ENCODE data around the gene MAP2K5. TPM values are rescaled to one million over a fixed set of nuclear protein-coding genes. Genes with fewer than 3 reads are reported as not detected.

Gene MAP2K5
- polyA plus RNA-seq, 2 of the 4 experiments (the other 2 are of a cell fraction) = 7.8 to 11.0 TPM

DNA sequence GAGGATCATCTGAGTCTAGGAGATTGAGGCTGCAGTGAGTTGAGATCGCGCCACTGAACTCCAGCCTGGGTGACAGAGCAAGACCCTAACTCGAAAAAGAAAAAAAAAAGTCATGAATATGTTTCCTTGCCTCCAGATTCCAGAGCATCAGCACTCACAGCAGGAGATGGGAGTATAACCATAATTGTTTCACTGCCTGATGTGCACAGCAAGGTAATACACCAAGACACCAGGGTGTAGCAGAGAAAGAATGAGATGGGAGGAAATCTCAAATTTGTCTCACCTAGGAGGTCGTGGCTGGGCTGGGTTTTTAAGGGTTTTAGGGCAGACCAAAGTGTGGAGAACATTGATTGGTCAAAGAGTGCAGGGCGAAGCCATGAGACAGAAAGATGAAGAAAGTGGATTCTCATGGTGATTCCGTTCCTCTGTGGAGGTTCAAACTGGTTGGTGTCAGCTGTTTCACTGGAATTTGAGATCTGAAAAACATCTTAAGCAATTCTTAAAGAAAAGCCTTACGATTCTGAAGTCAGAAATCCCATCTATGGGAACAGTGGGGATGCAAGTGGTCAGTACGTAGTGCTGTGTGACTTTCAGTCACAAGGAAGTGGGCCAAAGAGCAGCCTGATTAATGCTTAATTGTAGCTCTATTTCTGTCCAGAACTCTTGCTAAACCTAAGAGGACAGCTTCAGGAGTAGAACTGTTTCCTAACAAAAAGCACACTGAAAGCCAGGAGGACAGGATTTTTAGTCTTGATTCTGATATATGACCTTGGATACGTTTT lies 29.4 kb upstream of the MAP2K5 start:
- no peak for ATAC-seq

DNA sequence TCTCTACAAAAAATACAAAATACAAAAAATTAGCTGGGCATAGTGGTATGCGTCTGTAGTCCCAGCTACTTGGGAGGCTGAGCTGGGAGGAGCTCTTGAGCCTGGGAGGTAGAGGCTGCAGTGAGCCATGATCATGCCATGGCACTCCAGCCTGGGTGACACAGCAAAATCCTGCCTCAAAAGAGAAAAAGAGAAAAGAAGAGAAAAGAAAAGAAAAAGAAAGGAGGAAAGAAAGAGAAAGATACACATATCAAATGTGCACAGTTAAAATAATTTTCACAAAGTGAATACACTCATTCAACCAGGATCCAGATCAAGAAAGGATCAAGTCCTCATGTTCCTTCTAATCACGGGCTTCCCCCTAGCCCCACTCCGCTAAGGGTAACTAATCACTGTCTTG lies 27.4 kb upstream of the MAP2K5 start:
- no peaks in the 10 kb centered on the region for H3K9me3 ChIP-seq
- POLR2A ChIA-PET = interaction anchor here (1.0 kb wide), 1 partner anchor 27 kb away, joined by 3 read pairs; the partner anchor contains the start of gene MAP2K5
- no peak overlapping the region for H3K4me2 ChIP-seq
- no peak overlapping the region for H3K4me3 ChIP-seq
- FAIRE-seq (no peak), ATAC-seq (no peak), DNase-seq (ENCODE audit: low read depth in 1 of 2, low spot score in 1 of 2) (no peak)
- CTCF ChIA-PET = interaction anchor here (1.0 to 1.1 kb wide), 3 partner anchors 10 to 321 kb away, joined by 3 read pairs; no protein-coding TSS in a partner anchor
- WGBS (ENCODE audit: missing lambda C conversion rate) = 88% methylated on average over 3 of the region's 3 CpGs
- no peak overlapping the region for H3K27ac ChIP-seq
- H3K4me1 ChIP-seq = peaks cover 14% of the 10 kb centered on the region; the same call in 2 of the 3 replicates
- TF ChIP-seq, protein P1, sequence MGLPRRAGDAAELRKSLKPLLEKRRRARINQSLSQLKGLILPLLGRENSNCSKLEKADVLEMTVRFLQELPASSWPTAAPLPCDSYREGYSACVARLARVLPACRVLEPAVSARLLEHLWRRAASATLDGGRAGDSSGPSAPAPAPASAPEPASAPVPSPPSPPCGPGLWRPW (IDR thresholded peaks at IDR 0.05) = no peak
- no peak for TF ChIP-seq MAZ (IDR thresholded peaks at IDR 0.05; ENCODE audit: borderline replicate concordance, low read depth, low read length)
- TF ChIP-seq CTCF (IDR thresholded peaks at IDR 0.05) = no peak
- TF ChIP-seq HEYL (CRISPR knock-in tag; IDR thresholded peaks at IDR 0.05) = no peak
- TF ChIP-seq SMC3 (IDR thresholded peaks at IDR 0.05) = no peak
- no peak for TF ChIP-seq NR3C1 (IDR thresholded peaks at IDR 0.05)
- TF ChIP-seq HOXB5 (CRISPR knock-in tag; IDR thresholded peaks at IDR 0.05) = no peak
- no peak for TF ChIP-seq EP300 (IDR thresholded peaks at IDR 0.05)
- TF ChIP-seq NPAS2 (CRISPR knock-in tag; IDR thresholded peaks at IDR 0.05; ENCODE audit: borderline replicate concordance) = no peak
- TF ChIP-seq, protein P2, sequence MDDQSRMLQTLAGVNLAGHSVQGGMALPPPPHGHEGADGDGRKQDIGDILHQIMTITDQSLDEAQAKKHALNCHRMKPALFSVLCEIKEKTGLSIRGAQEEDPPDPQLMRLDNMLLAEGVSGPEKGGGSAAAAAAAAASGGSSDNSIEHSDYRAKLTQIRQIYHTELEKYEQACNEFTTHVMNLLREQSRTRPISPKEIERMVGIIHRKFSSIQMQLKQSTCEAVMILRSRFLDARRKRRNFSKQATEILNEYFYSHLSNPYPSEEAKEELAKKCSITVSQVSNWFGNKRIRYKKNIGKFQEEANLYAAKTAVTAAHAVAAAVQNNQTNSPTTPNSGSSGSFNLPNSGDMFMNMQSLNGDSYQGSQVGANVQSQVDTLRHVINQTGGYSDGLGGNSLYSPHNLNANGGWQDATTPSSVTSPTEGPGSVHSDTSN (IDR thresholded peaks at IDR 0.05) = no peak
- no peak for TF ChIP-seq ZSCAN20 (CRISPR knock-in tag; IDR thresholded peaks at IDR 0.05)
- TF ChIP-seq RNF2 (IDR thresholded peaks at IDR 0.05; ENCODE audit: borderline replicate concordance, low read depth) = no peak
- no peak for TF ChIP-seq CBX8 (IDR thresholded peaks at IDR 0.05)
- TF ChIP-seq SREBF2 (IDR thresholded peaks at IDR 0.05) = no peak
- no peak for TF ChIP-seq E2F6 (IDR thresholded peaks at IDR 0.05; ENCODE audit: borderline replicate concordance, low read depth)
- no peak for TF ChIP-seq PHF8 (IDR thresholded peaks at IDR 0.05; ENCODE audit: borderline replicate concordance, low read depth)

More for the DNA sequence above, 29.4 kb upstream of the MAP2K5 start:
- WGBS (ENCODE audit: missing lambda C conversion rate) = 61% methylated on average over 9 of the region's 9 CpGs
- Histone ChIP-seq H3K4me3 (no peak overlapping the region), H3K27ac (no peak overlapping the region), H3K4me1 (peaks cover 14% of the 10 kb centered on the region; the same call in 2 of the 3 replicates), H3K9me3 (no peaks in the 10 kb centered on the region), H3K4me2 (no peak overlapping the region)
- TF ChIP-seq RARB (CRISPR knock-in tag; IDR thresholded peaks at IDR 0.05) = no peak
- no peak for TF ChIP-seq ZFP36 (IDR thresholded peaks at IDR 0.05; ENCODE audit: borderline replicate concordance, partially characterized antibody)
- TF ChIP-seq HEYL (CRISPR knock-in tag; IDR thresholded peaks at IDR 0.05) = no peak
- TF ChIP-seq KDM1A (IDR thresholded peaks at IDR 0.05; ENCODE audit: low read depth) = no peak
- no peak for TF ChIP-seq ZNF302 (CRISPR knock-in tag; IDR thresholded peaks at IDR 0.05)
- TF ChIP-seq, protein P3, sequence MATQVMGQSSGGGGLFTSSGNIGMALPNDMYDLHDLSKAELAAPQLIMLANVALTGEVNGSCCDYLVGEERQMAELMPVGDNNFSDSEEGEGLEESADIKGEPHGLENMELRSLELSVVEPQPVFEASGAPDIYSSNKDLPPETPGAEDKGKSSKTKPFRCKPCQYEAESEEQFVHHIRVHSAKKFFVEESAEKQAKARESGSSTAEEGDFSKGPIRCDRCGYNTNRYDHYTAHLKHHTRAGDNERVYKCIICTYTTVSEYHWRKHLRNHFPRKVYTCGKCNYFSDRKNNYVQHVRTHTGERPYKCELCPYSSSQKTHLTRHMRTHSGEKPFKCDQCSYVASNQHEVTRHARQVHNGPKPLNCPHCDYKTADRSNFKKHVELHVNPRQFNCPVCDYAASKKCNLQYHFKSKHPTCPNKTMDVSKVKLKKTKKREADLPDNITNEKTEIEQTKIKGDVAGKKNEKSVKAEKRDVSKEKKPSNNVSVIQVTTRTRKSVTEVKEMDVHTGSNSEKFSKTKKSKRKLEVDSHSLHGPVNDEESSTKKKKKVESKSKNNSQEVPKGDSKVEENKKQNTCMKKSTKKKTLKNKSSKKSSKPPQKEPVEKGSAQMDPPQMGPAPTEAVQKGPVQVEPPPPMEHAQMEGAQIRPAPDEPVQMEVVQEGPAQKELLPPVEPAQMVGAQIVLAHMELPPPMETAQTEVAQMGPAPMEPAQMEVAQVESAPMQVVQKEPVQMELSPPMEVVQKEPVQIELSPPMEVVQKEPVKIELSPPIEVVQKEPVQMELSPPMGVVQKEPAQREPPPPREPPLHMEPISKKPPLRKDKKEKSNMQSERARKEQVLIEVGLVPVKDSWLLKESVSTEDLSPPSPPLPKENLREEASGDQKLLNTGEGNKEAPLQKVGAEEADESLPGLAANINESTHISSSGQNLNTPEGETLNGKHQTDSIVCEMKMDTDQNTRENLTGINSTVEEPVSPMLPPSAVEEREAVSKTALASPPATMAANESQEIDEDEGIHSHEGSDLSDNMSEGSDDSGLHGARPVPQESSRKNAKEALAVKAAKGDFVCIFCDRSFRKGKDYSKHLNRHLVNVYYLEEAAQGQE (IDR thresholded peaks at IDR 0.05) = no peak
- no peak for TF ChIP-seq POLR2AphosphoS2 (conservative IDR thresholded peaks at IDR 0.05; ENCODE audit: low read length)
- TF ChIP-seq ESRRA (IDR thresholded peaks at IDR 0.05; ENCODE audit: borderline replicate concordance, low read length) = no peak
- no peak for TF ChIP-seq FOSL2 (IDR thresholded peaks at IDR 0.05)
- no peak for TF ChIP-seq FOSL2 (CRISPR knock-in tag; IDR thresholded peaks at IDR 0.05)
- TF ChIP-seq FOXS1 (CRISPR knock-in tag; IDR thresholded peaks at IDR 0.05) = no peak
- FAIRE-seq (no peak), DNase-seq (ENCODE audit: low read depth in 1 of 2, low spot score in 1 of 2) (no peak)
- CTCF ChIA-PET = no interaction called here
- POLR2A ChIA-PET = no interaction called here
